GM21717 (cell line): Measurements from ENCODE around the gene S1PR4.
"Not testable (repeated sequence)": the region's sequence is repeated elsewhere in the genome, so short reads cannot be mapped to it uniquely, and the experiment has no call there.

ENCODE experiments used
- ATAC-seq: cut with Tn5 transposase; IDR thresholded peaks from one replicate; pipeline ENCODE4 v1.9.1; 2021; ENCODE audit warnings: mild to moderate bottlenecking, moderate library complexity; ENCODE audit not compliant: unreplicated experiment

S1PR4 gene

GRCh38 chr19:3211191-3211590 is 32.6 kb downstream of the S1PR4 start:
- no peak for ATAC-seq

- no peak for ATAC-seq
These were observed 34.6 kb downstream of the S1PR4 start for GRCh38 chr19:3213159-3213558.

GRCh38 chr19:3216874-3217273 is 38.3 kb downstream of the S1PR4 start:
- ATAC-seq, result no peak

DNA sequence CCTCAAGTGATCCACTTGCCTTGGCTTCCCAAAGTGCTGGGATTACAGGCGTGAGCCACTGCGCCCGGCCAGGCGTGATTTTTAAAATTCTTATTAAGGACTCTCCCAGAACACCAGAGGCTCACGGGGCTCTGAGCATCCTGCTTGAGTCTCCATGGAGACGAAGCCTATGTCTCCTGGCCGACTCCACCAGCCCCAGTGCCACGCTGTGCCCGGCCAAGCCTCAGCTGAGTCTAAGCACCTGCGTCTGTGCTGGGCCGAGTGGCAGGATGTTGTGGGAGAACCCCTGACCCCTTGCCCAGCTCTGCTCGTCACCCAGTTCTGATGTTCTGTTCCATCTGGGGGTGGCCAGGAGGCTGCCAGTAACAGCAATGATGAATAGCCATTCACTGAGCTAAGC is 42.0 kb downstream of the S1PR4 start:
- no peak for ATAC-seq

GRCh38 chr19:3221576-3221975 is 43.0 kb downstream of the S1PR4 start:
- not testable (repeated sequence) for ATAC-seq

GRCh38 chr19:3222709-3223108 is 44.1 kb downstream of the S1PR4 start:
- ATAC-seq, result no peak

DNA sequence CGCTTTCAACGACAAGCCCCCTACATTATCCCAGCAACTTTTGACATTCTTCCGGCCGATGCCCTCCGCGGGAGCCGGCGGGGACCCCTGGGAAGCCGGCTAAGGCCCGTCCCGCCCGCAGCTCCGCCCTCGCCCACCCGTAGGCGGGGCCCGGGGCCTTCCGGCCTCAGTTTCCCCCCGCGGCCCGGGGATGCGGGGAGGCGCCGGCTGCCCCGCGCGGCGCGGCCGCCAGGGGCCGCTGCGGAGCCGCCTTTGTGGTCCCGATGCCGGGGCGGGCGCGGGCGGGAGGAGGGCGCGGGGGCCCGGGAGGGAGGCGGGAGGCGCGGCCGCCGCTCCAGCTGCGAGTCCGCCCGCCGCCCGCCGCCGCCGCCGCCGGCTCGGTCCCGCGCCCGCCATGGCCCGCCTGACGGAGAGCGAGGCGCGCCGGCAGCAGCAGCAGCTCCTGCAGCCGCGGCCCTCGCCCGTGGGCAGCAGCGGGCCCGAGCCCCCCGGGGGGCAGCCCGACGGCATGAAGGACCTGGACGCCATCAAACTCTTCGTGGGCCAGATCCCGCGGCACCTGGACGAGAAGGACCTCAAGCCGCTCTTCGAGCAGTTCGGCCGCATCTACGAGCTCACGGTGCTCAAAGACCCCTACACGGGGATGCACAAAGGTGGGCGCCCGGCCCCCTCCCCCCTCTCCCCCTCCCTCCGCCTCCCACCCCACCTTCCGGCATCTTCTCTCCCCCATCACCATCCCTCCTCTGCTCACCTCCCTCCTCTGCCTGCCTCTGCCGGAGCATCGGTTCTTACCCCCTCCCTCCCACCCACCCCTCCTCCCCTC is 46.0 kb downstream of the S1PR4 start, which contains the start of gene CELF5:
Gene CELF5 (plus strand): TSS at position 316 of the 823 bp plus-strand sequence. CDS start 79 bp downstream, at position 395.
- no peak for ATAC-seq

- no peak for ATAC-seq
These were observed 46.6 kb downstream of the S1PR4 start for GRCh38 chr19:3225169-3225485.

DNA sequence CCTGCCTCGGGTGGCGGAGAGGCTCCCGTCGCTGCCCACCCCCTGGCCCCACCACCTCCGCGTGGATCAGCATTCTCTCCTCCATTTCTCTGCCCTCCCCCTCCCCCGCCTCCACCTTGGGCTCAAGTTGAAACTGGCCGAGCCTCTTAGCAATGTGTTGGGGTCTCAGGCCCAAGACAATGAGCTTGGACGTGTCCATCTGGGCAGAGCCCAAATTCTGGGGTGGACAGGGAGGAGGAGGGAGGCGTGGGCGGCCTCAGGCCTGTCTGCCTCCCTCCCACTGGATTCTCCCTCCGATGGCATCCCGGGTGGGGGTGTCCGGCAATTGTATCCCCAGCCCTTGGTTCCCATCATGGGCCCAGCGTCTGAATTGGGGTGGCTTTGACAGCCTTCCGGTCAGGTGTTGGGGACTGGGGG is 47.1 kb downstream of the S1PR4 start:
- no peak for ATAC-seq

DNA sequence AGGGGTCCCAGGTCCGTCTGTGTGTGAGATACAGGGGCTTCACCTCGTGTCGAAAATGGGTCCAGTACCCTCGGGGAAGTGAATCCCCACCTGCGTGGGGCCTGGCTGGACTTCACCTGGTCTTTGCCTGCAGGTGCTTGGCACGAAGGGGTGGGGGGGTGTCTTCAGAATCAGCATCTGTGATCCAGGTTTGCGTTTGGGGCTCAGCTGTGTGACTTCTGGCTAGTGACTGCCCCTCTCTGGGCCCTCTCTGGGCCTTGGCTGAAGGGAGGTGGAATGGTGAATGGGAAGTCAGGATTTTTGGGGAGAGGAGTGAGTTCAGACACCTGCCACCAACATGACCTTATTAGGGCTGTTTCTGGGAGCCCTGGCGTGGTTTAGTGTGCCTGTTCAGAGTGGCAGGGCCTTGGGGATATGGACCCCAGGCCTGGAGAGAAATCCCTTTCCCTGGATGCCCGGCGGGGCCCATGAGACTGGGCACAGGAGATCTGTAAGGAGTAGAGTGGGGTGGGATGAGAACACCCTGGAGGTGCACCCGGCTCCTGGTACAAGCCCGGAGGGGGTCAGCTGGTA is 48.6 kb downstream of the S1PR4 start:
- ATAC-seq, result no peak

- ATAC-seq, result no peak
These were observed 50.8 kb downstream of the S1PR4 start for GRCh38 chr19:3229346-3229743.
